ENCODE measurements around the gene SLC25A11.
A peak's percentile ranks its signal among the peaks of the same experiment; 100 is the strongest.

Gene SLC25A11

GRCh38 chr17:4939796-4940554 lies at the start of gene SLC25A11, which contains the start of gene RNF167:
TSS of gene SLC25A11 (minus strand) at chr17:4940046. CDS start at chr17:4939910, 136 bp downstream.
TSS of gene RNF167 (plus strand) at chr17:4940268. CDS start at chr17:4940910, 642 bp downstream.
- Histone ChIP-seq H3K4me3 (ENCODE audit: low read length) (peak within 1 kb of the TSS; percentile 98), H3K79me2 (ENCODE audit: low read length) (peaks cover 63% of the 10 kb centered on the region), H3K27ac (ENCODE audit: low read length) (peak within 1 kb of the TSS; percentile 90), H3K36me3 (replicated peaks; ENCODE audit: low read depth, low read length) (peaks cover 37% of the 10 kb centered on the region), H4K20me1 (ENCODE audit: insufficient read depth, low read length) (peaks cover 12% of the 10 kb centered on the region), H3K9ac (ENCODE audit: low read length) (peak within 1 kb of the TSS; percentile 97), H3K27me3 (ENCODE audit: low read depth, low read length) (no peaks in the 10 kb centered on the region), H3K4me2 (ENCODE audit: low read length) (peak within 1 kb of the TSS; percentile 99), H3K4me1 (ENCODE audit: low read length) (peaks cover 28% of the 10 kb centered on the region), H2AFZ (ENCODE audit: low read depth, low read length) (peak within 1 kb of the TSS; percentile 18; the same call in 1 of the 2 replicates), H3K9me3 (ENCODE audit: insufficient read depth, low read length) (no peaks in the 10 kb centered on the region)
- TF ChIP-seq EZH2phosphoT487 (IDR thresholded peaks at IDR 0.05; ENCODE audit: low read depth) (no peak), CTCF (IDR thresholded peaks at IDR 0.05; ENCODE audit: low read depth, low read length) (no peak)

- Histone ChIP-seq H2AFZ (ENCODE audit: low read depth, low read length) (peak overlapping the region; percentile 76; the same call in 1 of the 2 replicates), H3K27me3 (ENCODE audit: low read depth, low read length) (no peaks in the 10 kb centered on the region), H3K9ac (ENCODE audit: low read length) (peak overlapping the region; percentile 87), H3K4me1 (ENCODE audit: low read length) (peaks cover 15% of the 10 kb centered on the region), H3K4me3 (ENCODE audit: low read length) (peak overlapping the region; percentile 89), H3K9me3 (ENCODE audit: insufficient read depth, low read length) (no peaks in the 10 kb centered on the region), H3K4me2 (ENCODE audit: low read length) (peak overlapping the region; percentile 98), H3K36me3 (replicated peaks; ENCODE audit: low read depth, low read length) (no peaks in the 10 kb centered on the region), H4K20me1 (ENCODE audit: insufficient read depth, low read length) (no peaks in the 10 kb centered on the region), H3K27ac (ENCODE audit: low read length) (peak overlapping the region; percentile 55), H3K79me2 (ENCODE audit: low read length) (peaks cover 18% of the 10 kb centered on the region)
- TF ChIP-seq EZH2phosphoT487 (IDR thresholded peaks at IDR 0.05; ENCODE audit: low read depth) (no peak), CTCF (IDR thresholded peaks at IDR 0.05; ENCODE audit: low read depth, low read length) (no peak)
Measured at GRCh38 chr17:4987767-4988567, 48.1 kb upstream of the SLC25A11 start.

- Histone ChIP-seq H2AFZ (ENCODE audit: low read depth, low read length) (peak within 1 kb of the TSS; percentile 76), H3K4me3 (ENCODE audit: low read length) (peak within 1 kb of the TSS; percentile 89), H3K27me3 (ENCODE audit: low read depth, low read length) (no peaks in the 10 kb centered on the region), H3K4me1 (ENCODE audit: low read length) (peaks cover 18% of the 10 kb centered on the region), H3K79me2 (ENCODE audit: low read length) (peaks cover 18% of the 10 kb centered on the region), H3K27ac (ENCODE audit: low read length) (peak within 1 kb of the TSS; percentile 55), H3K9me3 (ENCODE audit: insufficient read depth, low read length) (no peaks in the 10 kb centered on the region), H4K20me1 (ENCODE audit: insufficient read depth, low read length) (no peaks in the 10 kb centered on the region), H3K9ac (ENCODE audit: low read length) (peak within 1 kb of the TSS; percentile 87), H3K4me2 (ENCODE audit: low read length) (peak within 1 kb of the TSS; percentile 98), H3K36me3 (replicated peaks; ENCODE audit: low read depth, low read length) (no peaks in the 10 kb centered on the region)
- TF ChIP-seq CTCF (IDR thresholded peaks at IDR 0.05; ENCODE audit: low read depth, low read length) = peak; percentile 71
- no peak for TF ChIP-seq EZH2phosphoT487 (IDR thresholded peaks at IDR 0.05; ENCODE audit: low read depth)
Measured at GRCh38 chr17:4986951-4987766, 47.3 kb upstream of the SLC25A11 start, which contains the start of gene CAMTA2. TSS of gene CAMTA2 (minus strand) at chr17:4987675. CDS start at chr17:4986222, 1,453 bp downstream.

Measured in OCI-LY3 (cell line).